IPS-11a (cell line): Measurements from ENCODE around the gene CDH4.
"Not testable (repeated sequence)": the region's sequence is repeated elsewhere in the genome, so short reads cannot be mapped to it uniquely, and the experiment has no call there.

Experiments used
- H3K4me3 ChIP-seq: one replicate; pipeline ENCODE4 v1.5.1; 2013; ENCODE audit warnings: low read depth, low read length, control low read depth

The CDH4 gene

DNA sequence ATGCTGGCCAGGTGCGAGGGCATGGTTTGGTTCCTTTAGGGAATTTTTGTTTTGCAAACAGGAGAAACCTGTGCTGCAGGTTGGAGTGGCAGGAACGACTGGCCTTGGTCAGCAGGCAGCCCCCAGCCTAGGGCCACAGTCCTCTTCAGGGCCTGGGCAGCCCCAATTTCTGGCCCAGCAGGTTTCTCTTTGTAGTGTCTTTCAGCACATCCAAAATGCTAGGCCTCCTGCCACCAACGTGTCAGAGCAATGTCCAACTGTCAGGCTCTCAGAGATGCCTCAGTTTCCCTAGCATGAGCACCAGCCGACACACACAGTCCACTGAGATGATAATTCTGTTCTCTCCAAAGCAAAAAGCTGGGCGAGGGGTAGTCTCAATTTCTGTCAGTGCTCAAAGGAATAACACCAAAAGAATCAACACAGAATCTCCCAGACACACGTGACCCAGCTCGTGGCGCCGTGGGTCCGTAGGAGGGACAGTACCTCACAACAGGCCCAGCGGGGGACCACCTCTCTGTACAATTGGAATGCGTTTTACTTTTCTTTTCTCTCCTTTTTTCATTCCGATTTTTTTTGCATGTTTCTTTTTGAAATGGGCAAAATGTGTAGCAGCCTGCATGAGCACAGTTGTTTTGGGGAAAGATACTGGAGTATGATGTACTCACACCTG, 687.8 kb downstream of the CDH4 start:
- no peak overlapping the region for H3K4me3 ChIP-seq

- no peak overlapping the region for H3K4me3 ChIP-seq
Measured at GRCh38 chr20:61940491-61940890, 688.4 kb downstream of the CDH4 start.

DNA sequence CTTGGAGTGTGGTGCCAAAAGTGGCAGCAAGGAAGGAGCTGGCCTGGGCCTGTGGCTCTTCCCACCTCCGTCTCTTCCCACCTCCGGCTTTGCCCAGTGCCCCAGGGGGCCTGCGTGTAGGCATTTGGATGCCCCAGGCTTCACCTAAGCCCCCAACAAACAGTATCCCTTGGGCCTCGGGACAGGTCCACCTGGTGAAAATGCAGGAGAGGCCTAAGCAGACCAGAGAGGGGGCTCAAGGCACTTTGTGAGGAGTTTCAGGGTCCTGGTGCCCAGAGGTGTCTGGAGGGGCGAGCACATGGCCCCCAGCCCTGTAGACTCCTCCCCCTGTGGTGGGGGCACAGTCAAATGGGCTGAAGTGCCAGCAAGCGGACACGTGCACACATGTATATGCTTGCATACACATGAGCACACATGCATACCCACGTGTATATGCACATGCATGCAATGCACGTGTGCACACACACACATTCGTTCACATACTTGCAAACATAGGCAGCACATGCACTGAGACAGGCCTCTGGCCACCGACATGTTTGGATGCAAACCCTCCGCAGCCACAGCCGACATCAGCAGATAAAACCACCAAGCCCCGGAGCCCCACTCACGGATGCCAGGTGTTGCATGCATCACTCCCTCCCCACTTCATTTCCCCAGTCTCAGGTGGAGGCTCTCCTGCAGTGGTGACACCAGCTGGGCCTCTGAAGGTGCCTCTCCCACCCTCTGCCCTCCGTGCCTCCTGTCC, 689.1 kb downstream of the CDH4 start:
- no peak overlapping the region for H3K4me3 ChIP-seq

DNA sequence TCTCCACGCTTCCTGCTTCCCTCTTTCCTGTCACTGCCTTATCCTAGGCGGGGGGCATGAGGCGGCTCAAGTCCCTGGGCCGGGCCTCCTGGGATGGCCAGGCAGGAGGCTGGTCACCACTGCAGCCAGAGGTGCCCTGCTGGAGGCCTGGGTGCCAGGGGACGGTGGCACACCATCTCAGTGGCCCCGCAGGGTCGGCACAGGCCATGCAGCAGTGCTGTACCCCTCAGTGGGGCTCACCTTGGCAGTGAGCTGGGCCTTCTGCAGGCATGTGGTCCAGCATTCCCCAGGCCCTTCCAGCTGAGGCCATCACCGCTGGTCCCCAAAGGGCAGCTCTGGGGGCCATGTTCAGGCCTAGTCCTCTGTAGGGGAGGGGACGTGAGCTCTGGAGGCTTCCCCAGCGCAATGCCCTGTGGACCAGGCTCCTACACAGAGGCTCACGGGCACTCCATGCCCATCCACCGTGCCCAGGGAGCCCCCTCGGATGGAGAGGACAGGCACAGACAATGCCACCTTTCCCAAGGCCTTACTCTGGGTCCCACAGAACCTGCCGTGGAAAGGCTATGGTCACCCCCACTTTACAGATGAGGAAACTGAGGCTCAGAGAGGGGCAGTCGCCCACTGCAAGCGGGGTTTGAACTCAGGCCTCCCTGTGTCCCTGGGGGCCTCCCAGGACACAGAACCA, 689.8 kb downstream of the CDH4 start:
- H3K4me3 ChIP-seq: no peak overlapping the region

GRCh38 chr20:61942526-61942925, 690.5 kb downstream of the CDH4 start:
- no peak overlapping the region for H3K4me3 ChIP-seq

DNA sequence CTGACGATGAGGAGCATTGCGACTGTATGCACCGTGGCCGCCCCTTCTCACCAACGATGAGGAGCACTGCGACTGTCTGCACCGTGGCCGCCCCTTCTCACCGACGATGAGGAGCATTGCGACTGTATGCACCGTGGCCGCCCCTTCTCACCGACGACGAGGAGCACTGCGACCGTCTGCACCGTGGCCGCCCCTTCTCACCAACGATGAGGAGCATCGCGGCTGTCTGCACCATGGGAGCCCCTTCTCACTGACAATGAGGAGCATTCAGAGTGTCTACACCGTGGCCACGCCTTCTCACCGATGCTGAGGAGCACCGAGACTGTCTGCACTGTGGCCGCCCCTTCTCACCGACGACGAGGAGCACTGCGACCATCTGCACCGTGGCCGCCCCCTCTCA, 692.9 kb downstream of the CDH4 start:
- H3K4me3 ChIP-seq: not testable (repeated sequence)

DNA sequence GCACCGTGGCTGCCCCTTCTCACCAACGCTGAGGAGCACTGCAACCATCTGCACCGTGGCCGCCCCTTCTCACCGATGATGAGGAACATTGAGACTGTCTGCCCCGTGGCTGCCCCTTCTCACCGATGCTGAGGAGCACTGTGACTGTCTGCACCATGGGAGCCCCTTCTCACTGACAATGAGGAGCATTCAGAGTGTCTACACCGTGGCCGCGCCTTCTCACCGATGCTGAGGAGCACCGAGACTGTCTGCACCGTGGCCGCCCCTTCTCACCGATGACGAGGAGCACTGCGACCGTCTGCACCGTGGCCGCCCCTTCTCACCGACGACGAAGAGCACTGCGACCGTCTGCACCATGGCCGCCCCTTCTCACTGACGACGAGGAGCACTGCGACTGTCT, 693.4 kb downstream of the CDH4 start:
- H3K4me3 ChIP-seq: not testable (repeated sequence)

GRCh38 chr20:61948056-61948455, 696.0 kb downstream of the CDH4 start:
- not testable (repeated sequence) for H3K4me3 ChIP-seq

DNA sequence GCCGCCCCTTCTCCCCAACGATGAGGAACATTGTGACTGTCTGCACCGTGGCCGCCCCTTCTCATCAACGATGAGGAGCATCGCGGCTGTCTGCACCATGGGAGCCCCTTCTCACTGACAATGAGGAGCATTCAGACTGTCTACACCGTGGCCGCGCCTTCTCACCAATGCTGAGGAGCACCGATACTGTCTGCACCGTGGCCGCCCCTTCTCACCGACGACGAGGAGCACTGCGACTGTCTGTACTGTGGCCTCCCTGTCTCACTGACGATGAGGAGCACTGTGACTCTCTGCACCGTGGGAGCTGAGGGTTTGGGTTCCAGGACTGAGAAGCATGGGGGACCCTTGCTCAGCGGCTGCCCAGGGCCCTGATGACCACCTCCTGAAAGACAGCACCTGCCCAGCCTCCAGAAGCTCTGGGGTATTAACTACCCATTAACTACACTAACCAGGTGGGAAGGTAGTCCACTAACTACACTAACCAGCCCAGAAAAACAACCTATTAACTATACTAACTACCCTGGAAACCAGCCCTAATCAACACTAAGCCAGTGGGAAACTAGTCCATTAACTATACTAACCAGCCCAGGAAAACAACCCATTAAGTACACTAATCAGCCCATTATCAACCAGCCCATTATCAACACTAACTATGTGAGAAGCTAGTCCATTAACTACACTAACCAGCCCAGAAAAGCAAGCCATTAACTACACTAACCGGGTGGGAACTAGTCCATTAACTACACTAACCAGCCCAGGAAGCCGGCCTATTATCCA, 696.7 kb downstream of the CDH4 start:
- no peak overlapping the region for H3K4me3 ChIP-seq

GRCh38 chr20:61949363-61949713, 697.3 kb downstream of the CDH4 start:
- no peak overlapping the region for H3K4me3 ChIP-seq

- H3K4me3 ChIP-seq: no peak overlapping the region
Measured at GRCh38 chr20:61949714-61950640, 697.9 kb downstream of the CDH4 start.

GRCh38 chr20:61950641-61951071, 698.6 kb downstream of the CDH4 start:
- H3K4me3 ChIP-seq: no peak overlapping the region

DNA sequence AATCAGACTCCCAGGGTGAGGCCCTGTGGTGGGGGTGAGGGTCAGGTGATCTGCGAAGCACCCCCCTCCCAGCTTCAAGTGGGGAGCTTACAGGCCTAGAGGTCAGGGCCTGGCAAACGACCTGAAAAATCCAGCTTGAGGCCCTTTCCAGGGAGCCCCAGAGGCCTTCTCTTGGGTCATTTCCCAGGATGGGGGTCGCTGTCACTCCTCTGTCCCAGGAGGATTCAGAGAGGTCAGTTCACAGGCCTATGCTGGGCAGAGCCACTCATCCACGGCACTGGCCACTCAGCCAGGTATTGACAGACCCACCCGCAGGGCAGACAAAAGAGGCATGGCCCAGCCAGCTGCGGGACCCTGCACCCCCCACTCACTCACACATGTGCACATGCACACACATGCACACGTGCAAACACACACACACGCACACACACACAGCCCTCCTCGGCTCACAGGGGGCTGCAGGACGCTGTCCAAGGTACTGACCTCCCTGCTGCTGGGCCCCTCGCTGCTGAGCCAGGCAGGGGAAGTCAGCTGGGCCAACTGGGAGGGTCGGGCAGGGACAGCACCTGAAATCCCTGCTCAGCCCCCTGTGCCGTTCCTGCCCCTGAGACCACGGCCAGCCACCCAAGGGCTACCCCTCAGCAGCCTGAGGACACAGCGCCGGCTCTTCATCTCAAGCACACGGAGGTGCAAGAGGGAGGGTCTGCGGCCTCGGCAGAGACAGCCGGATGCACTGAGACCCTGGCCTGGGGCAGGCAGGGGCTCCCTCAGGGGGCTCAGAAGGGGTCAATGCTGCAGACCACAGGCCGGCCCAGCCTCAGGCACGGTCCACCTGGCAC, 699.9 kb downstream of the CDH4 start:
- H3K4me3 ChIP-seq: no peak overlapping the region

GRCh38 chr20:61953037-61954021, 701.3 kb downstream of the CDH4 start:
- H3K4me3 ChIP-seq: no peak overlapping the region

- H3K4me3 ChIP-seq: no peak overlapping the region
Measured at GRCh38 chr20:61954276-61955021, 702.4 kb downstream of the CDH4 start.

DNA sequence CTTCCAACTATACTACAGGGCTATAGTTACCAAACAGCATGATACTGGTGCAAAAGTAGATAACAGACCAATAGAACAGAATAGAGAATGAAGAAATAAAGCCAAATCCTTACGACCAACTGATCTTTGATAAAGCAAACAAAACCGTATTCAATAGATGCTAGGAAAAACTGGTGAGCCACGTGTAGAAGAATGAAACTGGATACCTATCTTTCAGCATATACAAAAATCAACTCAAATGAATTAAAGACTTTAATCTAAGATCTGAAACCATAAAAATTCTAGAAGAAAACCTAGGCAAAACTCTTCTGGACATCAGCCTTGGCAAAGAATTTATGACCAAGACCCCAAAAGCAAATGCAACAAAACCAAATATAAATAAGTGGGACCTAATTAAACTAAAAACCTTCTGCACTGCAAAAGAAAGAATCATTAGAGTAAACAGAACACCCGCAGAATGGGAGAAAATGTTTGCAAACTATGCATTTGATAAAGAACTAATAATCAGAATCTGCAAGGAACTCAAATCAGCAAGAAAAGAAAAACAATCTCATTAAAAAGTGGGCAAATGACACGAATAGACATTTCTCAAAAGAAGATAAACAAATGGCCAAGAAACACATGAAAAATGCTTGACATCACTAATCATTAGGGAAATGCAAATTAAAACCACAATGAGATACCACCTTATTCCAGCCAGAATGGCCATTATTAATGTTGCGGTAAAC, 703.8 kb downstream of the CDH4 start:
- H3K4me3 ChIP-seq: no peak overlapping the region
